NCI-H748 (cell line): ENCODE measurements around the gene ALPK3.

Experiments
- DNase-seq: peaks from one replicate; lab custom pipeline; 2025; ENCODE audit not compliant: unreplicated experiment; lab: John Stamatoyannopoulos, UW

Gene ALPK3, protein sequence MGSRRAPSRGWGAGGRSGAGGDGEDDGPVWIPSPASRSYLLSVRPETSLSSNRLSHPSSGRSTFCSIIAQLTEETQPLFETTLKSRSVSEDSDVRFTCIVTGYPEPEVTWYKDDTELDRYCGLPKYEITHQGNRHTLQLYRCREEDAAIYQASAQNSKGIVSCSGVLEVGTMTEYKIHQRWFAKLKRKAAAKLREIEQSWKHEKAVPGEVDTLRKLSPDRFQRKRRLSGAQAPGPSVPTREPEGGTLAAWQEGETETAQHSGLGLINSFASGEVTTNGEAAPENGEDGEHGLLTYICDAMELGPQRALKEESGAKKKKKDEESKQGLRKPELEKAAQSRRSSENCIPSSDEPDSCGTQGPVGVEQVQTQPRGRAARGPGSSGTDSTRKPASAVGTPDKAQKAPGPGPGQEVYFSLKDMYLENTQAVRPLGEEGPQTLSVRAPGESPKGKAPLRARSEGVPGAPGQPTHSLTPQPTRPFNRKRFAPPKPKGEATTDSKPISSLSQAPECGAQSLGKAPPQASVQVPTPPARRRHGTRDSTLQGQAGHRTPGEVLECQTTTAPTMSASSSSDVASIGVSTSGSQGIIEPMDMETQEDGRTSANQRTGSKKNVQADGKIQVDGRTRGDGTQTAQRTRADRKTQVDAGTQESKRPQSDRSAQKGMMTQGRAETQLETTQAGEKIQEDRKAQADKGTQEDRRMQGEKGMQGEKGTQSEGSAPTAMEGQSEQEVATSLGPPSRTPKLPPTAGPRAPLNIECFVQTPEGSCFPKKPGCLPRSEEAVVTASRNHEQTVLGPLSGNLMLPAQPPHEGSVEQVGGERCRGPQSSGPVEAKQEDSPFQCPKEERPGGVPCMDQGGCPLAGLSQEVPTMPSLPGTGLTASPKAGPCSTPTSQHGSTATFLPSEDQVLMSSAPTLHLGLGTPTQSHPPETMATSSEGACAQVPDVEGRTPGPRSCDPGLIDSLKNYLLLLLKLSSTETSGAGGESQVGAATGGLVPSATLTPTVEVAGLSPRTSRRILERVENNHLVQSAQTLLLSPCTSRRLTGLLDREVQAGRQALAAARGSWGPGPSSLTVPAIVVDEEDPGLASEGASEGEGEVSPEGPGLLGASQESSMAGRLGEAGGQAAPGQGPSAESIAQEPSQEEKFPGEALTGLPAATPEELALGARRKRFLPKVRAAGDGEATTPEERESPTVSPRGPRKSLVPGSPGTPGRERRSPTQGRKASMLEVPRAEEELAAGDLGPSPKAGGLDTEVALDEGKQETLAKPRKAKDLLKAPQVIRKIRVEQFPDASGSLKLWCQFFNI (N-terminal part only)

DNA sequence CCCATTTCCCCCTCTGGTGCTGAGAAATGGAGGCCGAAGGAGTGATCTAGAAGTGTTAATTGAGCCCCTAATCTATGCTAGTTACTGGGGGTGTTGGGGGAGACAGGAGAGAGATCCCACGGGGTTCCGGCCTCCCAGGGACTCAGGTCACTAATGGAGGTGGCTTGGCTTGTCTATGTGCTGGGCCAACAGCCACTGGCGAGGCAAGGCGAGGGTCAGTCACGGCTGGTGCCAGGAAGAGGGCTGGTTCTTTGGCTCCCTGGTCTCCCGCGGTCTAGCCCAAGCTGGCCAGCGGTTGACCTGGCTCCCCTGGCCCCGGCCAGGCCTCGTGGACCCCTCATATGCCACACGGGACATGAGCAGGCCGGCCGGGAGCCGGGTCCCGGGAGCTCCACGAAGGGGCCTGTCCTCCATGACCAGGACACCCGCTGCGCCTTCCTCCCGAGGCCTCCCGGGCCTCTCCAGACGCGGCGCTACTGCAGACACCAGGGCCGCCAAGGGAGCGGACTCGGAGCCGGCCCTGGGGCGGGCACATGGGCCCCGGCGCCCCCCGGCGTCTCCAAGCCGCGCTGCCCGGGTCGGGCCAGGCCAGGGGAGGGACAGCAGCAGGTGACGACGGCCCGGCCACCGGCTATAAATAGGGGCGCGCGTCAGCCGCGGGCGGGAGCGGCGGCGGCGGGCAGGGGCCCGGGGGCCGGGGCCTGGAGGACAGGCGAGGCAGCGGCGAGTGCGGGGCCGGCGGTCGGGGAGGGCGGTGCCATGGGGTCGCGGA lies at the start of gene ALPK3:
Gene ALPK3, plus strand, starts transcription at position 663 of the 772 bp plus-strand sequence. Its CDS starts 97 bp downstream, at position 760.
- DNase-seq, result no peak

DNA sequence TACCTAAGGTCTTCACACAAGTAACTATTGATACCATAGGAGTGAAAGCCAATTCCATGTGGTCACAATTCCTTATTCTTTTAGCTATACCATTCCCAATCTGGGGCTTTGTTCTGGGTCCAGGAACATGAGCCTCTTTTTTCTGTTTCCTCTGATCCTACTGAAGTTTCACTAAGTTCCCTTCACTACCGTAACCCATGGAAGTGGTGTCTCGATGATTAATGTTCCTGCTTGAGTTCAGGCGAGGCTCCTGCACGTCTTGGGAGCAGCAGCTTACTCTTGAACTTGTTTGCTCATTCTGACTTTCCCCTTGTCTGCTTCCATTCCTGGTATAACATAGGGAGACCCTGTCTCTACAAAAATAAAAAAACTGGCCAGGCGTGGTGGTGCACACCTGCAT lies 45.1 kb upstream of the ALPK3 start:
- no peak for DNase-seq

DNA sequence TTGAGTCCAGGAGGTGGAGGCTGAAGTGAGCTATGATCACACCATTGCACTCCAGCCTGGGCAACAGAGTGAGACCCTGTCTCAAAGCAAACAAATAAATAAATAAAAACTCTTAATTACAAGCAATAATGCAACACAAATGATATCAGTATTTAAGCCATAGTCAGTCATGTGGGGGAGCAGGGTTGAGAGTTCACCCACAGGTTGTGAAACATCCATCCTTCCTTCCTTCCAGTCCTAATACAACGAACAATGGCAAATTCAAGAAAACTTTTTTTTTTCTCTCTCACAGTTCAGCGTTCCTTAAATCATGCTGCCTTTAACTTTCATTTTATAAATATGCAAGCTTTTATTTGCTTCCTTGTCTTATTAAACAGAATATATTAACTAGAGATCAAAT lies 44.7 kb upstream of the ALPK3 start:
- no peak for DNase-seq

DNA sequence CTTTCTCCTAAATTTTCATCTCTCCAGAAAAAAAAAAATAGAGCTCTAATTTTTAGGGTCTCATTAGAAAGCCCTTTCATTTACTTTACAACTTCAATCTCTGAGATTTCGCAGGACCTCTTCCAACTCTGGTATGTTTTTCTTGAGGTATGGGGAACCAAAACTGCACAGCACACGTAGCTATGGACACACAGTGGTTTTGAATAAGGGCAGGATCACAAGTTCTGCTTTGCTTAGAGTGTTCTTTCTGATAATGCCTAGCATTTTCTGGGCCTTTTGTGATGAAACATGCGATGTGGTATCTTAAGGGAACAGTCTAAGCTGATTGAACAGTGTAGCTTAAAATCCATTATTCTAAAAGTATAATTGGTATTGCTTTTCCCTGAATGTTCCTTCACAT lies 43.4 kb upstream of the ALPK3 start:
- no peak for DNase-seq

DNA sequence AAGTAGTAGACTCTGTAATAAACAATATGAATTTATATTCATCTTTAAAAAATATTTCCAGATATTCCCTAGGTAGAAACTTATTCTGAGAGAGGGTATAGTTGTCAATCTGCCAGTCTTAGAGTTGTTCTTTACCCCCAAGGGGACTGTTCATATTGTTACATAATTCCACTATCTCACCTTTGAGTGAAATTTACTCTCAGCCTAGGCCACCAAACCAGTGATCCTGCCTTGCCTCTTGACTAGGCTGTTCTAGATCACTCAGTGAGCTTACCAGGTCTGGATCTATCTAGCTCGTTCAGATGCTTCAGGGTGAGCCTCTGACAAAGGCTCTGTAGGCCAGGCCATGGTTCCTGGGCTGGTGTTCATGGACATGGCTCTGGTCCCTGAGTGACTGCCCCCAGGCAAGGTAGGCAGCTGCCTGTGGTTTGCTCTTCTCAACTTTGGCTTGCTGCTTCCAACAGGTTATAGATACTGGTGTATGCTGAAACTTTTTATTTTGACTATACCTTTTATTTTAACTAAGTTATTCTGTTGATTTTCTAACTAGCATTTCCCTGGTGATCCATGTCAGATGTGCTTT lies 41.2 kb upstream of the ALPK3 start:
- DNase-seq, result no peak

DNA sequence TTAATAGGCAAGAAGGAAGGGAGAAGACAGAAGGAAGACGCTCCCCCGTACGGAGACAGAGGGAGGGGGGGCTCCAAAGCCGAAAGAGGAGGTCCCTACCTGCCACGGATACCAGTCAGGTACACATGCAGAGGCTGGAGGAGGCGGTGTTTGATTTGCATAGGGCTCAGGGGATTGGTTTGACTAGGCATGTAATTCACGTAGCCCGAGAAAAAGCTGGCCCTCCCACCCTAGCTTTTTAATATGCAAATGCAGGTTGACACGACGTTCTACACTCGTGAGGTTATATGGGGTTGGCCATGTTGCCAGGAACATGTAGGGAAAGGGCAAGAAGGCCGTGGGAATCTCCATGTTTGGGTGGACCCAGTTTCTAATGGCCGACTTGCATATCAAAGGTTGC lies 39.0 kb upstream of the ALPK3 start:
- no peak for DNase-seq

DNA sequence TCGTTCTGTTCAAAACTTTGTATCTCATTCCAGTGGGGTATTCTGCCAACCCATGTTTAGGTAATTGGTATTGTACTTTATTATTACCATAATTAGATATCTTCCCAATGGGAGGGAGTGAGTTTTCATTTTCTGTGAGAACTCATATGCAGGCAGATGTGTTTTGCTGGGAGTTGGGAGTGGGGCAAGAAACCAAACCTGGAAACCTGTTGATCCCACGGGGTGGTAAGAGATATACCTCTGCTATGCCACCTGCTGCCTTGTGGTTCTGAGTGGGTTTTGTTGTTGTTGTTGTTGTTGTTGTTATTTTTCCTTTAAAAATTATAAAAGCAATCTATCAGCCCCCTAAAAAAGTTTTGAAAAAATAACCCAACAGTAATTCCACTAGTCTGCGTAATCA lies 36.7 kb upstream of the ALPK3 start:
- DNase-seq, result no peak

DNA sequence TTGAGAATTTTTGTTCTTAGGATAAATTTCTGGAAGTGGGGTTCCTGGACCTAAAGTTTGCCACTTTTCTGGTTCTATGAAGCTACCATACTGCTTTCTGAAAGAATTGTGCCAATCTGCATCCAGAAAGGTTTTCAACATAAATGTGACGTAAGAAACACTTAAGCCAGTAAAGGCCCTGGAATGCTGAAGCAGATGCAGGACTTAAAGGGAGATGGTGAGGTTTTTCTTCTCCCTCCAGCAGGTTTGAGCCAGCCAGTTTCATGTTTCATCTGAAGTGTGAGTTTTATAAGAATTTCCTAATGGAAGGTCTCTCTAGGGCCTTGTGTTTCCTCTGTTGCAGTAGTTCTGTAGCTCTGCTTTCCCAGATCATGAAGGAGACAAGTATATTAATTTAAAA lies 35.7 kb upstream of the ALPK3 start:
- DNase-seq, result no peak

DNA sequence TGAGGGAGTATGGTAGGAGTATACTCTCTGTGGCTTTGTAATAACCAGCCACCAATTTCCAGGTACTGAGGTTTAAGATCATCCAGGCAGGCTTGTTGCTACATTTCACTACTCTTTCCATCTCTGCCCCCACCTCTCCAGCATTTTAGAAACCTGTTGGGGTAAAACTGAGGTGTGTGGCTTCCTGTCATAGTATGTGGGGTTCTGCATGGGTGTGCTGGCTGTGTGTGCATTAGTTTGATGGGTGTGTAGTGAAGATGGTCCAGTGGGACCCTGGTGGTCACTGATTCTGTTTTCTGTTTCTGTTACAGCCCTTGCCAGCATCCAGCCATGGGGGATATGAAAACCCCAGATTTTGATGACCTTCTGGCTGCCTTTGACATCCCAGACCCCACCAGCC lies 34.8 kb upstream of the ALPK3 start:
- no peak for DNase-seq

DNA sequence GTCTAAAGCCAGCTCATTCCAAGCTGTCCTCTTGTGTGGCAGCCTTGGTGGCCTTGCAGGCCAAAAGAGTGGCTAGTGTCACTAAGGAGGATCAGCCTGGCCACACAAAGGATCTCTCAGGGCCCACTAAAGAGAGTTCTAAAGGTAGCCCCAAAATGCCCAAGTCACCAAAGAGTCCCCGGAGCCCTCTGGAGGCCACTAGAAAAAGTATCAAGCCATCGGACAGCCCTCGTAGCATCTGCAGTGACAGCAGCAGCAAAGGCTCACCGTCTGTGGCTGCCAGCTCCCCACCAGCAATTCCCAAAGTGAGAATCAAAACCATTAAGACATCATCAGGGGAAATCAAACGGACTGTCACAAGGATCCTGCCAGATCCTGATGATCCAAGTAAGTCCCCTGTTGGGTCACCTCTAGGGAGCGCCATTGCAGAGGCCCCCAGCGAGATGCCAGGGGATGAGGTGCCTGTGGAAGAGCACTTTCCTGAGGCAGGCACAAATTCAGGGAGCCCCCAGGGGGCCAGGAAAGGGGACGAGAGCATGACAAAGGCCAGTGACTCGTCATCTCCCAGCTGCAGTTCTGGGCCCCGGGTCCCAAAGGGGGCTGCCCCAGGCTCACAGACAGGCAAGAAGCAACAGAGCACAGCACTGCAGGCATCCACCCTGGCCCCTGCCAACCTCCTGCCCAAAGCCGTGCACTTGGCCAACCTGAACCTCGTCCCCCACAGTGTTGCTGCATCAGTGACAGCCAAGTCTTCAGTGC lies 33.5 kb upstream of the ALPK3 start:
- no peak for DNase-seq

DNA sequence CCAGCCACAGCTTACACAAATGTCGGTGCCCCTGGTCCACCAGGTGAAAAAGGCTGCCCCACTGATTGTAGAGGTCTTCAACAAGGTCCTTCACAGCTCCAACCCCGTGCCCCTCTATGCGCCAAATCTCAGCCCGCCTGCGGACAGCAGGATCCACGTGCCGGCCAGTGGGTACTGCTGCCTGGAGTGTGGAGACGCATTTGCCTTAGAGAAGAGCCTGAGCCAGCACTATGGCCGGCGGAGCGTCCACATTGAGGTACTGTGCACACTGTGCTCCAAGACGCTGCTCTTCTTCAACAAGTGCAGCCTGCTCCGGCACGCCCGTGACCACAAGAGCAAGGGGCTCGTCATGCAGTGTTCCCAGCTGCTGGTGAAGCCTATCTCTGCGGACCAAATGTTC lies 32.9 kb upstream of the ALPK3 start:
- no peak for DNase-seq

DNA sequence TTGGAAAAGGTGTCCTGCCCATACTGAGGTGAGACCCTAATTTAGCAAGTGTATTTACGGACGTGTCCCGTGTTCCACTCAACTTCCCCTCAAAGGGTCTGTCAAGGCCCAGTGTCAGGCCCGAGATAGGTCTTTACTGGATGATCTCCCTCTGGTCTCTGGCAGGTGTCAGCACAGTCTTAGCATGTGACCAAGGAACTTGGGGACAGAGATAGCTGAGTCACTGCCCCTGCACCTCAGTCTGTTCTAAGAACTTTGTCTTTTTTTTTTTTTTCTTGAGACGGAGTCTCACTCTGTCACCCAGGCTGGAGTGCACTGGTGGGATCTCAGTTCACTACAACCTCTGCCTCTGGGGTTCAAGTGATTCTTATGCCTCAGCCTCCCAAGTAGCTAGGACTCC lies 32.1 kb upstream of the ALPK3 start:
- no peak for DNase-seq

DNA sequence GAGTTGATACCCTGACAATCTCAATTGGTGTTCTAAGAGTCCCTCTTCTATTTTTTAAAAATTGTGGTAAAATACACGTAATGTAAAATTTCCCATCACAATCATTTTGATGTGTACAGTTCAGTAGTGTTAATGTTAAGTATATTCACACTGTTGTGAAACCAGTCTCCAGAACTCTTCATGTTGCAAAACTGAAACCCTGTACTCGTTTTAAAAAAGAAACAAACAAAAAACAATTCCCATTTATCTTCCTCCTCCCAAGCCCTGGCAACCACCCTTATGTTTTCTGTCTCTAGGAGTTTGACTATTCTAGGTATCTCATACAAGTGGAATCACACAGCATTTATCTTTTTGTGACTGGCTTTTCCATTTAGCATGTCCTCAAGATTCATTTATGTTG lies 28.7 kb upstream of the ALPK3 start:
- no peak for DNase-seq

DNA sequence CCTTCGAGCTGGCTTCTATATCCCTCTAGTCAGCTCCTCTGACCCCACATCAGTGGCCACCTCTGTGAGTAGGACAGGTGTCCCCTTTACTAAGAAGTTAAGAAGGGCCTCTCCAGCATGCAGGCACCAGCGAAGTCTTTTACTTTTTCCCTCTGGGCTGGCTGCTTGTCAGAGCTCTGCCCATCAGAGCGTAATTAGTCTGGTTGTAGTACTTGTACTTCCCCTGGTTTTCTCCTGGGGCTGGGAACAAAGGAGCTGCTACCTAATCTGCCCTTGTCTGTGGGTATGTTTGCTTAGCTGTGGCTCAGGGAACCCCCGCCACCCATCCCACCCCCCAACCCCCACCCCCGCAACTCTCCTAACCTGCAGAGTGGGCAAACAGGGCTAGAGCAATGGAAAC lies 27.4 kb upstream of the ALPK3 start:
- DNase-seq, result no peak

DNA sequence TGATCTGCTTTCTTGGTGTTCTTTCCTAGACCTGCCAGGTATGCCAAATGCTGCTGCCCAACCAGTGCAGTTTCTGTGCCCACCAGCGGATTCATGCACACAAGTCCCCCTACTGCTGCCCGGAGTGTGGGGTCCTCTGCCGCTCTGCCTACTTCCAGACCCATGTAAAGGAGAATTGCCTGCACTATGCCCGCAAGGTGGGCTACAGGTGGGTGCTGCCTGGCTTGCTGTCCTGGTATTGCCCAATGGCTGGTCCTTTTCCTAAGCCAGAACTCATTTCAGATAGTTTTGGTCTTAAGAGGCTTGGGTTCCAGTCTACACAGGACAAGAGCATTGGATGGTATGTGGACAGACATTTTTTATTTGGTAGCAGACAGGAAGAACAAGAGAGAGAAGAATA lies 26.5 kb upstream of the ALPK3 start:
- no peak for DNase-seq

DNA sequence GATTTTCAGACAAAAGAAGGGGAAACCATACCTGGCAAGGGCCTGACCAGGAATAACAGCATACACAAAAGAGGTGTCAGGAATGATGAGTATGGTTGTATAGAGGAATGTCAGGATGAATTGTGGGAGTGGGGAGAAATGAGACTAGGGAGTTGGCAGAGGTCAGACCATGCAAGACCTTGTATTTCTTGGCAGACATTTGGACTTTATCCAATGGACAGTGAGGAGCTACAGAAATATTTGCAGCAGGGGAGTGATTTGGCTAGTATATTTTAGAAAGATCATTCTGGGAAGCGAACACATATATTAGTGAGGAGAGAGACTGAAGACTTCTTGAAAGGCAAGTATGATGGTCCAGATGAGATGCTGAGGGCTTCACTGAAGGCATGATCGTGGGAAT lies 25.4 kb upstream of the ALPK3 start:
- no peak for DNase-seq

DNA sequence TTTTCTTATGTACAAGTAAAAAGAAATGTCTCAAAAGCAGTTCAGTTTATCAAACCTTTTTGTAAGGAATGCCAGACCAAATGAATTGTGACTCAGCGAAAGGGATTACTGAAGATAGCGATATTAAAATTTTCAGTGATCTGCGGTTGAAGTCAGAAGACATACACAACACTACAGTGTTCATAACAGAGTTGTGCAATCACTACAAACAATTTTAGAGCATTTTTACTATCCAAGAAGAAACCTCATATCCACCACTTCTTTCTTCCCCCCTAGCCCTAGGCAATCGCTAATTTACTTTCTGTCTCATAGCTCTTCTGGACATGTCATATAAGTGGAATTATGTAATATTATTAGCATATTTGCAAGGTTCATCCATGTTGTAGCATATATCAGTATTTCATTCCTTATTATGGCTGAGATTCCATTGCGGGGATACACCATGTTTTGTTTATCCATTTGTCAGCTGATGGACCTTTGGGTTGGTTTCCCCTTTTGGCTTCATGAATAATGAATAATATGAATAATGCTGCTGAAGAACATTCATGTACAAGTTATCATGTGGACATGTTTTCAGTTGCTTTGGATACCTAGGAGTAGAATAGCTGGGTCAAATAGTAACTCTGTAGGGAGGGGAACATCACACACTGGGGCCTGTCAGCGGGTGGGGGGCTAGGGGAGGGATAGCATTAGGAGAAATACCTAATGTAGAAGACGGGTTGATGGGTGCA lies 23.6 kb upstream of the ALPK3 start:
- DNase-seq, result no peak

DNA sequence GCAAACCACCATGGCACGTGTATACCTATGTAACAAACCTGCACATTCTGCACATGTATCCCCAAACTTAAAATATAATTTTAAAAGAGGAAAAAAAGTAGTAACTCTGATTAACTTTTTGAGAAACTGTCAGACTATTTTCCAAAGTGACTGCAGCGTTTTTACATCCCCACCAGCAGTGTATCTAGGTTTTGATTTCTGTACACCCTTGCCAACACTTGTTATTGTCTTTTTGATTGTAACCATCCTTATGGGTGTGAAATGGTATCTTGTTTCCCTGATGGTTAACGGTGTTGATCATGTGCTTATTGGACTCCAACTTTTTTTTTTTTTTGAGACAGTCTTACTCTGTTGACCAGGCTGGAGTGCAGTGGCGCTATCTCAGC lies 23.0 kb upstream of the ALPK3 start:
- DNase-seq, result no peak

DNA sequence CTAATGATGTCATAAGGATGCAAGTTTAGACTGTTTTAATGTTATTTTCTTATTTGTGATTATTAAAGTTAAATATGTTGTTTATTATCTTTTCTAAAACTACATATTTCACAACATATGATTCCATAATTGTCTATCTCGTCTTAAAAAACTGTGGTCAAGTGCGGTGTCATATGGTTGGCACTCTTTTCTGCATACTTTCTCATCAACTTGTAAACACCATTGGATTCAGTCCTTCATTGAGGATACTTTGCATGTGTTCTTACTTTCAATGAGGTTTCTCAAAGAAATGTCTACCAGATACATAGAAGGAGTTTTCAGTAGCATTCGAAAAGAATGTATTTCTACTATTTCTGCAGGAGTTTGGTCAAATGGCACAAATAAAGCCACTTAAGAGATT lies 22.0 kb upstream of the ALPK3 start:
- no peak for DNase-seq
